NT2/D1 (cell line): Measurements from ENCODE around the gene PCYT2.
A peak's percentile ranks its signal among the peaks of the same experiment; 100 is the strongest.

Source experiments
- DNase-seq: peaks from one replicate; pipeline ENCODE4 v3.0.0-alpha.2; 2011; ENCODE audit warnings: low read depth, low spot score
- H3K27me3 ChIP-seq: 2 replicates; pipeline ENCODE4 v1.6.0; 2011; ENCODE audit warnings: mild to moderate bottlenecking; ENCODE audit not compliant: insufficient read length, insufficient read depth
- H3K36me3 ChIP-seq: 2 replicates; pipeline ENCODE4 v1.6.1; 2011; ENCODE audit warnings: mild to moderate bottlenecking, low read length, mixed read lengths; ENCODE audit not compliant: insufficient read depth, insufficient read length
- H3K4me1 ChIP-seq: 2 replicates; pipeline ENCODE4 v1.5.1; 2011; ENCODE audit not compliant: insufficient read depth, insufficient read length
- H3K4me3 ChIP-seq: 2 replicates; pipeline ENCODE4 v1.5.1; 2011; ENCODE audit warnings: low read depth; ENCODE audit not compliant: insufficient read length
- H3K9ac ChIP-seq: 2 replicates; pipeline ENCODE4 v1.6.0; 2011; ENCODE audit warnings: low read depth; ENCODE audit not compliant: insufficient read length
- H3K9me3 ChIP-seq: 2 replicates; pipeline ENCODE4 v1.5.1; 2011; ENCODE audit warnings: mild to moderate bottlenecking, low read length; ENCODE audit not compliant: insufficient read depth
- SUZ12 ChIP-seq: IDR thresholded peaks from 2 replicates; pipeline ENCODE4 v1.6.1; 2011; ENCODE audit not compliant: insufficient read length, insufficient read depth; ENCODE audit errors: extremely low read depth
- YY1 ChIP-seq: IDR thresholded peaks from 2 replicates; pipeline ENCODE4 v1.6.1; 2011; ENCODE audit not compliant: insufficient read length, insufficient read depth
- ZNF274 ChIP-seq: IDR thresholded peaks from 2 replicates; pipeline ENCODE4 v1.6.1; 2011; ENCODE audit warnings: mild to moderate bottlenecking, low read depth, low read length

PCYT2 gene

DNA sequence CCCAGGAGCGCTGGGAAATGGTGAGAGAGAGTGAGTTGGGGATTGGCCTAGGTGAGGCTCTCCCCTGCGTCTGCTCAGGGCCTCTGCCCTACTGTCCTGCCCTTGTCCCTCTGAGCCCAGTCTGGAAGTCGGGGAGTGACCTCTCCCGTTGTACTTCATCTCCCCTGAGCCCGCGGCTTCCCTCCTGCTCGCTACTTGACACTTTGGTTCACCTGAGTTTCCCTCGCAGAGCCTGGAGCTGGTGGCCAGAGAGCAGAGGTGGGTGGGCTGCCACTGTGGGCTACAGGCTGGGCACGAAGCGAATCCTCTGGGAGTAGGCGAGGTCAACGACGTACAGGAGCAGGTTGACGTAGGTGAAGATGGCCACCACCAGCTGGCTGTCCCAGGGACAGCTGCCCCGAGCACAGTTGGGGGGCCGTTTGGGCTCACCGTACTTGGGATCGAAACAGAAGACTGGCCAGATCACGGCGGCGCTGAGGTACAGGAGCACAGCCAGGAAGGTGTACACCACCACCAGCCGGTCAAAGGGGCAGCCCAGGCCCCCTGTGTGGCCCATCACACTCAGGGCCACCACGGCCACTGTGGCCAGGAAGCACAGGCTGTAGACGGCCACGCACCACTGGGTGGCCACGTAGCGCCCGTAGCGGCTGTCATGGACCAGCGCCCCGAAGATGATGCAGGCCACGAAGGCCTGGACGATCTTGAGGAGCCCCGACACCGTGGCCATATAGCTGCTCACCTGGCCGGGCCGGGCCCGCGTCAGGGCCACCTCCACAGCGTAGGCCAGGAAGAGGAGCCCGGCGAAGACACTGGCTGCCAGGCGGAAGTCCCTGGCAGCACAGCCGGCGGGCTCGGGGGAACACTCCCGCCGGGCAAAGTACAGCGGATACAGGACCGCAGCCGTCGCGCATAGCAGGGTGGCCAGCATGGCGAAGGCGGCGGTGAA, 29.6 kb upstream of the PCYT2 start:
- TF ChIP-seq YY1: no peak
- TF ChIP-seq ZNF274: no peak
- TF ChIP-seq SUZ12: no peak
- H3K4me1 ChIP-seq: peaks cover 18% of the 10 kb centered on the region
- peaks cover 41% of the 10 kb centered on the region for H3K27me3 ChIP-seq
- H3K4me3 ChIP-seq: no peak overlapping the region
- H3K36me3 ChIP-seq: peaks cover 2% of the 10 kb centered on the region
- no peak for DNase-seq
- H3K9me3 ChIP-seq: no peaks in the 10 kb centered on the region
- peak overlapping the region; percentile 44 for H3K9ac ChIP-seq

DNA sequence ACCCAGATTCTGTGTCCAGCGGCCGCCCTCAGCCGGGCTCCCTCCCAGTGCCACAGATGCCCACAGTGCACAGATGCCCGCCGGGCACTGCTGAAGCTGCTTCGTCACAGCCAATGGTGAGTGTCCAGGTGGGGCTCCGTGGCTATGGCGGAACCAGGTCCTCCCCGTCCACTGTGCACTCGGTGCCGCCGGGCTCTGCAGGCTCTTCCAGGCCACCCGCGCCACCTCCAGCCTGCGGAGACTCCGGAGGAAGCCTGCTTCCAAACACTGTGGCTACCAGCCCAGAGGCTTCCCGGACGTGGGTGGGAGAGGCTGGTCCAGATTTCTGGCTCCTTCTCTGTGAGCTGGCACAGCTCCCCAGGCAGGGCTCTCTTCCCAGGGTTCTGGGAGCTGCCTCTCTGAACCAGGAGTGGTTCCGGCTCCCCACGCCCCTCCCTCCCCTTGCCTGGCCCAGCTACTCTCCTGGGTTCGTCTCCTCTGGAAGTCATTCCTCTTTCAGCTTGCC, 28.7 kb upstream of the PCYT2 start:
- no peak for TF ChIP-seq YY1
- TF ChIP-seq SUZ12: no peak
- no peak for TF ChIP-seq ZNF274
- Histone ChIP-seq H3K4me3 (no peak overlapping the region), H3K4me1 (peaks cover 26% of the 10 kb centered on the region), H3K9ac (peak overlapping the region; percentile 26), H3K36me3 (peaks cover 11% of the 10 kb centered on the region), H3K27me3 (peaks cover 41% of the 10 kb centered on the region), H3K9me3 (no peaks in the 10 kb centered on the region)
- no peak for DNase-seq

DNA sequence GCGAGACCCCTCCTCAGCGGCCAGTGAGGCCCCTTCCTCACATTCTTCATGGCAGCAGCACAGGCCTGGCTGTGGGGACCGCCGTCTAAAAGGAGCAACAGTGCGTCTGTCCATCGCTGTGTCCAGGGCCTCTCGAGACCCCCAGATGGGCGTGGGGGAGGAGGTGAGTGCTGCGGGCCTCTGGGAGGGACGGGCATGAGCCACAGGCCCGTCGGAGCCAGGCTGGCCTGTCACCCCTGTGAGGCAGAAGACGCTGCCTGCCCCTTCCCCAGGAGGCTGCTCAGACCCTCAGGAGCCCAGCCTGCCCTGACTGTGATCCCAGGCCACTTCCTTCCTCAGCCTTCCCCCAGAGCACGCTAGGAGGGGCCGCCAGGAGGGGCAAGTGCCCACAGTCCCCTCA, 28.0 kb upstream of the PCYT2 start:
- no peak for DNase-seq
- Histone ChIP-seq H3K36me3 (peaks cover 18% of the 10 kb centered on the region), H3K4me3 (no peak overlapping the region), H3K9me3 (no peaks in the 10 kb centered on the region), H3K9ac (peak overlapping the region; percentile 32), H3K4me1 (peaks cover 26% of the 10 kb centered on the region), H3K27me3 (peaks cover 41% of the 10 kb centered on the region)
- no peak for TF ChIP-seq YY1
- TF ChIP-seq SUZ12: no peak
- no peak for TF ChIP-seq ZNF274

DNA sequence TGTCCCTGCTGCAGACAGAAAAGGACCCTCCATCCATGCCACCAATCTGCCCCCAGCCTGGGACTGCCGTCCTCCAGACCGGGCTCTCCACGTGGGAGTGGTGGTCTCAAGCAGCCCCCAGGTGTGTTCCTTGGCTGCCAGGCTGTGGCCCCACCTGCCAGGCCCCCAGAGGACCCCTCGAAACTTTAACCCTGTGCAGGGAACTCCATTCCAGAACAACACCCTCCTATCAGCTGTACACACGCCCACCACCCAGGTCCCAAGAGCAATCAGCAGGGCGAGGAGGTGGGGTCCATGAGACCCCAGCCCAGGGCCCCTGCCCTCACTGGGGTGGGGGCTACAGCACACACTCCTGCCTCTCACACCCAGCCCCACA, 24.5 kb upstream of the PCYT2 start:
- DNase-seq: no peak
- TF ChIP-seq SUZ12 (no peak), ZNF274 (no peak), YY1 (no peak)
- H3K36me3 ChIP-seq: peaks cover 35% of the 10 kb centered on the region
- peak overlapping the region; percentile 61 for H3K9ac ChIP-seq
- peak overlapping the region; percentile 11 for H3K4me3 ChIP-seq
- peaks cover 20% of the 10 kb centered on the region for H3K4me1 ChIP-seq
- H3K9me3 ChIP-seq: no peaks in the 10 kb centered on the region
- H3K27me3 ChIP-seq: peaks cover 28% of the 10 kb centered on the region

DNA sequence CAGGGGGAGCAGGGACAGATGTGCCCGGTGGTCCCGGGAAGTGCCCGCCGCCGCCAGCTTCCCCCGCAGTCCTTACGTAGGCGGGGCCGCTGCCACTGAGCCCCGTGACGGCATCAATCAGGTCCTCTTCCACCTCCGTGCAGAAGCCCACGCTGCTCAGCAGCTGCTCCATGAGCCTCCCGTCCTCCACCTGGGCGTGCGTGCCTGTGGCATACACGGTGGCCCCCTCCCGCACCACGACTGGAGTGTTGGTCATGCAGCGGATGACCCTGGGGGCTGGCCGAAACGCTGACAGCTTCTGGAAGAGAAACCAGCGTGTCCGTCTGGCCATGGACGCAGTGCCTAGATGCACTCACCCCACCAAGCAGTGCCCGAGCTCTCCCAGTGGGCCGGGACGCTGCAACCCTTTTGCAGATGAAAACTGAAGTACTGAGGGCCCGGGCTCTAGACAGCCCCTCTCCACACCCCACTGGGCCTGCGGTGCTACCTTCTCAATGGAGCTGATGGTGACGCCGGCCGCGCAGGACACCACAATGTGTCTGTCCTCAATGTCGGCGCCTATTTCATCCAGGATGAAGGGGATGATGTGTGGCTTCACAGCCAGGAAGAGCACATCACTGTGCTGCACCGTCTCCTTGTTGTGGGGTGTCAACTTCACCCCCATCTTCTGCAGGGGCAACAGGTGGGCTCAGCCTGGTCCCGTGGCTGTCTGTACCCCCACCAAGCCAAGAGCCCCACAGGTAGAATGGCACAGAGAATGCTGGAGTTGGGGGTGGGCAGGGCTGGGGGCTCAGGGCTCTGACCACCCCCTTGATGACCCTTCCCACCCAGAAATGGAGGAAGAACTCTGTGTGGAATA, 23.9 kb upstream of the PCYT2 start:
- H3K9me3 ChIP-seq: no peaks in the 10 kb centered on the region
- H3K9ac ChIP-seq: peak overlapping the region; percentile 61
- H3K4me1 ChIP-seq: peaks cover 20% of the 10 kb centered on the region
- peak overlapping the region; percentile 12 for H3K4me3 ChIP-seq
- H3K36me3 ChIP-seq: peaks cover 36% of the 10 kb centered on the region
- DNase-seq: no peak
- TF ChIP-seq YY1 (no peak), ZNF274 (no peak), SUZ12 (no peak)
- peaks cover 22% of the 10 kb centered on the region for H3K27me3 ChIP-seq

DNA sequence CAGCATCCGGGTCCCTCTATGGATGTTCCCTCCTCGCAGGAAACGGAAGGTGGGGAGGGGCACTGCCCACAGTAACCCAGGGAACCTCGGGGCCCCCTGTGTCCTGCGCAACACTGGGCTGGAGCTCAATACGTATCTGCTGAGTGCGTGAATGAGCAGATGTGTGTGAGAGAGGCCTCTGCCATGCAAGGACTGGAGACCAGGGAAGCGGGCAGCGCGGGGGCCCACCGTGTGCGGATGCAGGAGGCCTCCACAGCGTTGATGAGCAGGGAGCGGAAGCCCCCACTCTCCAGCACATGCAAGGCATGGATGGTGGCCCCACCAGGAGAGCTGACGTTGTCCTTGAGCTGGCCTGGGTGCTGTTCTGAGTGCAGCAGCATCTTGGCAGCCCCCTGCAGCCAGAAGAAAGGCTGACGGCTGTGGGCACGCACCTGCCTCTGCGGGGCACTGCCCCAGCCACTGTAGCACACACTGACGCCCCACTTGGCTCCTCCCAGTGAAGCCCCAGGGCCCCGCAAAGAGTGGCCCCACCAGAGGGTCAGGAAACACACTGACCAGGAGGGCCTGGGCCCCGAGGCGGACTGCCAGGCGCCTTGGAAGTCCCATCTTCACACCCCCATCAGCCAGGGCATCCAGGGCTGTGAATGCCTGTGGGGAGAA, 23.0 kb upstream of the PCYT2 start:
- Histone ChIP-seq H3K4me3 (no peak overlapping the region), H3K27me3 (peaks cover 14% of the 10 kb centered on the region), H3K36me3 (peaks cover 43% of the 10 kb centered on the region), H3K9me3 (no peaks in the 10 kb centered on the region), H3K4me1 (peaks cover 22% of the 10 kb centered on the region), H3K9ac (no peak overlapping the region)
- TF ChIP-seq YY1 (no peak), ZNF274 (no peak), SUZ12 (no peak)
- DNase-seq: no peak
